ENCODE data around the gene PPP1R3G.

Gene PPP1R3G

GRCh38 chr6:5073992-5074391 lies 11.1 kb upstream of the PPP1R3G start:
- no peak for DNase-seq

- DNase-seq: no peak
Observed at GRCh38 chr6:5076931-5077330, 8.2 kb upstream of the PPP1R3G start.

GRCh38 chr6:5078121-5078669 lies 6.9 kb upstream of the PPP1R3G start:
- no peak for DNase-seq

GRCh38 chr6:5079692-5080091 lies 5.4 kb upstream of the PPP1R3G start:
- no peak for DNase-seq

GRCh38 chr6:5080574-5080973 lies 4.6 kb upstream of the PPP1R3G start:
- no peak for DNase-seq

- no peak for DNase-seq
Observed at GRCh38 chr6:5081182-5081581, 4.0 kb upstream of the PPP1R3G start.

GRCh38 chr6:5081955-5082354 lies 3.2 kb upstream of the PPP1R3G start:
- DNase-seq: no peak

- DNase-seq: no peak
Observed at GRCh38 chr6:5082487-5083306, 2.4 kb upstream of the PPP1R3G start.

GRCh38 chr6:5083307-5083583 lies 1.9 kb upstream of the PPP1R3G start:
- no peak for DNase-seq

- DNase-seq: no peak
Observed at GRCh38 chr6:5083813-5084359, 1.3 kb upstream of the PPP1R3G start.

- no peak for DNase-seq
Observed at GRCh38 chr6:5084360-5084780, 771 bp upstream of the PPP1R3G start.

- DNase-seq: no peak
Observed at GRCh38 chr6:5085648-5086293, 630 bp downstream of the PPP1R3G start.

GRCh38 chr6:5086294-5086890 lies 1.3 kb downstream of the PPP1R3G start:
- DNase-seq: no peak

- DNase-seq: no peak
Observed at GRCh38 chr6:5087389-5087788, 2.2 kb downstream of the PPP1R3G start.

GRCh38 chr6:5088780-5089179 lies 3.6 kb downstream of the PPP1R3G start:
- no peak for DNase-seq

GRCh38 chr6:5089481-5090438 lies 4.6 kb downstream of the PPP1R3G start:
- no peak for DNase-seq

GRCh38 chr6:5090603-5091002 lies 5.5 kb downstream of the PPP1R3G start:
- no peak for DNase-seq

GRCh38 chr6:5091210-5092069 lies 6.3 kb downstream of the PPP1R3G start:
- no peak for DNase-seq

GRCh38 chr6:5093231-5094015 lies 8.3 kb downstream of the PPP1R3G start:
- DNase-seq: no peak

- DNase-seq: no peak
Observed at GRCh38 chr6:5094327-5094726, 9.2 kb downstream of the PPP1R3G start.

- DNase-seq: no peak
Observed at GRCh38 chr6:5095236-5095635, 10.1 kb downstream of the PPP1R3G start.

Data from activated effector memory CD4-positive, alpha-beta T cell treated with Interleukin-2 at 50 U/mL for 16 hours (primary cell).